GM19455 (cell line): ENCODE measurements around the gene ACTRT3.
A peak's percentile ranks its signal among the peaks of the same experiment; 100 is the strongest.

Experiments
- ATAC-seq: cut with Tn5 transposase; IDR thresholded peaks from one replicate; pipeline ENCODE4 v1.9.1; 2021; ENCODE audit not compliant: unreplicated experiment

The ACTRT3 gene

DNA sequence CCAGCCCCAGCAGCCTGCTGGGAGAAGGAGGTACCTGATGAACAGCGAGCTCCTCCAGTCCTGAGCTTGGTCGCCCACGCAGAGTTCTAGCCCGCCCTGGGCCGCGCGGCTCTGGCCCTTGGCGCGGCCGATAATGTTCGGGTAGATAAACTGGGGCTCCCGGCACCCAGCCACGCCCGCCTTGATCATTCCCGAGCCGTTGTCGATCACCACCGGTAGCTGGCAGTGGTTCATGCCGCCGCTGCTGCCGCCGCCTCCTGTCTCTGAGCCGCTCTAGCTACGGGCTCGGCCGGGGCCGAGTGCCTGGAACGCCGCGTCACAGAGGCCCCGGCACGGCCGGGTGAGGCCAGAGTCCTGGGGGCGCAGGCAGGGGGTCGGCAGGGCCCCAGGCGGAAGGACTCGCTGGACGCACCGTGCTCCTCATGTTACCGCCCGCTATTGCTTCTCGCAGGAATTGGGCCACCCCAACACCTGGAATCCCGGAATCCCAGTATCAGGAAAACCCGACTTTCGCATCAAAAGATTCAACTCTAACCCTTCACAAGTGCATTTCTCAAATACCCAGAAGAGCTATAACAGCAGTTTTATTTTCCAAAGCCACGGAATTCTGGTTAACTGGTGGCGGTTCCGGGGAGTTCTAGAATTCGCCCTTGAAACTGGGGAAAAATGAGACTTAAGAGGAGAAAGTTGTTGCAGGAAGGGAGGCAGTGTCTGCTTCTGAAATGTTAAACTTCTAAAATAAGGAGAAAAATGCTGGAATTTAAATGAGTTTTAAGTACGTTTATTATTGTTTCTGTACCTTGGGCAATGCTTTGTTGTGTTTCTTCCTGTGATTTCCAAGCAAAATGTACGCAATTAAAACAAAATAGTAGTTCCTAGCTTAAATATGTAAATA lies at the start of gene ACTRT3:
TSS of gene ACTRT3 (minus strand) at position 275 of the 895 bp plus-strand sequence. CDS start at position 234, 41 bp downstream.
- peak; percentile 21 for ATAC-seq

DNA sequence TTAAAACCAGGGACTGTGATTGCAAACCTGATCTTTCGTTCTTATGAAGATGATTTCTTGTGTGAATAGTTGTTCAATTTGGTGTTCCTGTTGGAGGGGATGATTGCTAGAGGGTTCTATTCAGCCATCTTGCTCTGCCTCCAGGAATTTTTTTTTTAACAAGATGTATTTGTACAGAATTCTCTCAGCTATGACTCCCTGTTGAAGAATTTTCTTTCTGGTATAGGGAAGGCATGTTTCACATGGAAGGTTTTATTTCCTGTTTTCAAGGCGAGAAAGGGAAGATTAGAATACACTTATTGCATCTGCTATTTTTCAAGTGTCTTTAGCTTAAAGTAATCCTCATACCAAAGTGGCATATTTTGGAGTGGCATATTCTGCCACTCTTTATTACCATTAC lies 49.0 kb upstream of the ACTRT3 start:
- ATAC-seq: no peak

DNA sequence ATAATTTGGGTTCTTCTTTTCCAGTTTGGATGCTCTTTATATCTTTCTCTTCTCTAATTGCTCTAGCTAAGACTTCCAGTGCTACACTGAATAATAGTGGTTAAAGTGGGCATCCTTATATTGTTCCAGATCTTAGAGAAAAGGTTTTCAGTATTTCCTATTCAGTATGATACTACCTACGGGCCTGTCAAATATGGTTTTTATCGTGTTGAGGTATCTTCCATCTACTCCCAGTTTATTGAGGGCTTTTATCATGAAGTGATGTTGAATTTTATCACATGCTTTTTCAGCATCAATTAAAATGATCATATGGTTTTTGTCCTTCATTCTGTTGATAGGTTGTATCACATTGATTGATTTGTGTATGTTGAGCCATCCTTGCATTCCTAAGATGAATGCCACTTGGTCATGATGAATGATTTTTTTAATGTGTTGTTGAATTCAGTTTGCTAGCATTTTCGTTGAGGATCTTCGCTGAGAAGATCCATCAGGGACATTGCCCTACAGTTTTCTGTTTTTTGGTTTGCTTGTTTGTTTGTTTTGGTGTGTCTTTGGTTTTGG lies 46.3 kb upstream of the ACTRT3 start:
- ATAC-seq: no peak

DNA sequence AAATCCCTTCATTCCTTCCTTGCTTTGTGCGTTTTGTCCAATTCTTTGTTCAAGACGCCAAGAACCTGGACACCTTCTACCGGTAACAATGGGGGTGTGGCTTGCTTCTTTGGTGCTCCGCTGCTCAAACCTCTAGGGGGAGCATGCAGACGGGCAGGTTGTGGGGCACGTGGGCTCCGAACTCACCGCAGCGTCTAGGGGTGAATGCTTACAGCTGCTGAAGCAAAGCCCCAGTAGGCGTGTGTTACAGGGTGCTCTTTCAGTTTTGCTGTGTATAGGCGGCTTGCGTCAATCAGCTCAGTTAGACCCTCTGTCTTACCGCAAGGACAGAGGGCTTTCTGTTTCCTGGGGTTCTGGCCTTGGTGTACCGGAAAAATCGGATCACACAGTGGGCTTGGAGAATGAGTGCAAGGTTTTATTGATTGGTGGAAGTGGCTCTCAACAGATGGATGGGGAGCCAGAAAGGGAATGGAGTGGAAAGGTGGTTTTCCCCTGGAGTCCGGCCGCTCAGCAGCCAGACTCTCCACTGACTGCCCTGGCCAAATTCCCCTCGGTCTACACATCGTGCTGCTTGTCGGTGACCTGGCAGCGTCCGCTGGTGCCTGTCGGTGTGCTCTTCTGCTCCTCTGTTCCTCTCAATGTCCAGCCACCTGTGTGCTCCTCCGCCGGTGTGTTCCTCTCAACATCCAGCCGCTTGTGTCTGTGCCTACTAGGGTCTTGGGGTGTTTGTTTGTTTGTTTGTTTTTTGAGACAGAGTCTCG lies 44.6 kb upstream of the ACTRT3 start:
- ATAC-seq: peak; percentile 87

DNA sequence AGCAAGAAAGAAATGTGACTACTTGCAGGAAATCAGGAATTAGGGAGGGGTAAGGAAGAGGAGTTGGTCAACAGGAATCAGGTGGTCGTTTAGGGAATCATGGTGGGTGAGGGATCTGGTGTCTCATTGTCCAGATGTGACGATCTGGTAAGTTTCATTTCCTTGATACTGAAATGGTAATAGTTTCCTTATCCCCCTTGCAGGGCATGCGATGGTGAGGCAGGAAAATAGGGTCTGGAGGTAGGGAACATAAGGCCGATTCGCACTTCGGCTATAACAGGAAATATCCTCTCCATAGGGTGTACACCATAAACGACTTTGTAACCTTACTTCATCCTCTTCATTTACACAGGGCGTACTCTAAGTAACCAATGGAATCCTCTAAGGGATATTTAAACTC lies 43.9 kb upstream of the ACTRT3 start:
- ATAC-seq: no peak

DNA sequence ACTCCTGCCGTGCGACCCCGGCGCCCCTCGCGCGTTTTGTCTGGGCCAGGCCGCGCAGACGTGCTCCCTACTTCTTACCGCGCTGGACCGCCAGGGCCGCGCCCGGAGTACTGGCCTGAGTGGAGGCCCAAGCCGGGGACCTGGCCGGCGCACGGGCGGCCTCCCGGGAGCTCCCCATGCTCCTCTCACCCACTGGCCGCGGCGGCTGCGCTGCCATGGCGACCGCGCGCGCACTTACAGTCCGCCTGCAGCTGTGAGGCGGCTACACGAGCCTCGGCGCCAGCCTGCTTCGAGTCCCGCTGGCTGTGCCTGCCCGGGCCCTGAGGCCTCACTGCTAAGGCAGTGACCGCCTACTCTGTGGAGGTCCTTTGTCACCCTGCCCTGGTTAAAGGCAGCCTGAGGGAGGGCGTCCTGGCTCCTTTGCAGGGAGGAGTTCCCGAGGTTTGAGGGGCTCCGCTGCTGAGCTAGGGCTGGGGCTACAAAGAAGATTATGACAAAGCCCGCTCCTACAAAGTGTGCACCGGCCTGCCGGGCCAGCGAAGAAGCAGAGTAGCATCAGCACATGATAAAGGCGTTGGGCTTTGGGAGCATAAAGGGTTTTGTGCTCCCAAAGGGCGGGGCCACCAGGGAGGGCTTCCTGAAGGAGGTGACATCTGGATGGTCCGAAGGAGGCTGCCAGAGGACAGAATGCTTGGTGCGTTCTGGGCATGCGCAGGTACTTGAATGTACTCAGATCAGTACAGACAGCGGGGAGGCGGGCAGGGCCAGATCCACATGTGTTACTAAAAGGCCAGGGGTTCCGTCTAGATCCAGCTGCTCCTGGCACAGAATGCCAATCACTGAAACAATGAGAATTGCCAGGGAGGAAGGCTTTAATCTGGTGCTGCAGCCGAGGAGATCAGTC lies 43.2 kb upstream of the ACTRT3 start, which contains the start of the genes LRRC34 and LRRIQ4:
TSS of gene LRRC34 (minus strand) at position 573 of the 904 bp plus-strand sequence. CDS start at position 217, 356 bp downstream.
TSS of gene LRRIQ4 (plus strand) at position 539 of the 904 bp plus-strand sequence. CDS start 9,052 bp downstream, outside the sequence.
- peak; percentile 71 for ATAC-seq

DNA sequence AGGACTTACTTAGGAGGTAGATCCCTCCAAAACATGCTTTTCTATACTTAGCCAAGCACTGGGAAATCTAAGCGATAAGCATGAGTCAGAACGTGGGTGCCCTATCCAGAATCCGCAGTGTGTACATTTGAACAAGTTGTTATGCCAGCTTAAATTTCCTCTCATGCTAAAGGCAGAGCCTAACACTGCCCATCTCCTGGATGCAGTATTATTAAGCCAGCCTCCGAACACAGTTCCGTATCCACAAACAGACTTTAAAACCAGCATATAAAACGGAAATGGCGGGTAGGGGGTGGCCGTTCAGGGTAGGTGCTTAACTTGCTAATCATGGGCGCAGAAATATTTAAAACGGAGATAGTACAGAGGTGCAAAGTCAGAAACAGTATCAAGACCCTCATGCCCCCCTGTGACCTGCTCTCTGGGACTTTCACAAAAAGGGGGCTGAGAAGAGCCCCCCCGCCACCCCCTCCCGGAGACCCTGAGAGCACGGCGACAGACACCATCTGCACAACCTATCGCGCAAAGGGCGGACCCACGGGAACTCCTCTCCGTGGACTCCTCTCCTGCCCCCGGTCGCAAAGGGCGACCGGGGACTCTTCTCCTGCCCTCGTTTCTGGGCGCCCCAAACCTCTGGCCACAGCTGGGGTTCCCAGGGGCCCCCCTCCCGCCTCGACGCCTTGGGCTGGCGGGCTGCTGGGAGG lies 42.4 kb upstream of the ACTRT3 start:
- peak; percentile 13 for ATAC-seq

DNA sequence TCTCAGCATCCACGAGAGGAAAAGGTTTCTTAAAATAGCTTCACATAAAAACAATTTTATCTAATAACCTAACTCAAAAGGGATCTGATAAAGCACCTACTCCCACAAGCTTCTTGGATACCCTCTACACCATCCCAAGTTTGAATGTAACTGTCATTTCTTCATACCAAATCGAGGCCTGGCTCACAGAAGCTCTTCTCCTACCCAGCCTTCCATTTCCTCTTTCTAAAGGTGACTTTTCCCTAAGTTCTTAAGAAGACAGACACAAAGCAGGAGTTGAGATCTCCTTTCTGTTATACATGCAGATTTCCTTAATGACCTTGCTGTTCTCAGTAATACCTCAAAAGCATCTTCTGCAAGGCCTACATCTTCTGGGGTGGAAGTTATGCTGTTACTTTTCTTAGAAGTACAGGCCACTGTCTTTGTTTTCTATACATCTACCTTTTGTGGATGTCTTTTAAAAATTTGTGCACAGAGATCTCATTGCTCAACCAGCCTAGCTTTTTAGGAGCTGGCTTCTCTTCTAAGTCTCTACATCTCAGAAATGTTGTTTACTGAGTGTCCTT lies 40.0 kb upstream of the ACTRT3 start:
- ATAC-seq: no peak

DNA sequence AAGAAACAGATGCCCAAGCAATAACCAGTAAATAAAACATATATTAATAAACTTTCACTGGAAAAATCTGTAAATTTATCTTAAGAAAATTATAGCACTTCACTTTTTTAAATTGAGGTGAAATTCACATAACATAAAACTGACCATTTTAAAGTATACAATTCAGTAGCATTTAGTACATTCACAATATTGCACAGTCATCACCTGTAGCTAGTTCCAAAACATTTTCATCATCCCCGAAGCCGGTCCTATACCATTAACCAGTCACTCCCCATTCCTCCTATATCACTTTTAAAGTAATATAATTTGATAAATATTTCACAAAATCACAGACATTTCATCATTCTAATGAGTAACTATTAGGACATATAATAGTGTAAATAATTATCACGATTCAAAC lies 35.3 kb upstream of the ACTRT3 start:
- no peak for ATAC-seq

DNA sequence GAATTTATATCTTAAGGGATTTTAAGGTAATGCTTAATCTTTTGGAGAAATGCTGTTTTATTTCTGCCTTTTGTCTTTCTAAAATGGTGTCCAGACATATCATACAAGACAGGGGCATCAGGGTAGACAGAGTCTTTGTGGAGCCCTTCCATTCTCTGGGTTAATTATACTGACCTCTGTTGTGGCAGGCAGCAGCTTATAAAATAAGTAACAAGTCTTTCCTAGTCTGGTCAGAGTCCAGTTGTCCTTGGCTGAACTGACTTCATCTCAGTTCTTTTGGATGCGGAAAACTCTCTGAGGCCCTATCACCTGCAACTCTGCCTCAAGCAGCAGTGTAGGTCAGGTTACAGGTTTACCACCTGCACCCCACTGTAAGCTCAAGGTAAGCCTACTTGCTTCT lies 23.0 kb upstream of the ACTRT3 start:
- no peak for ATAC-seq

DNA sequence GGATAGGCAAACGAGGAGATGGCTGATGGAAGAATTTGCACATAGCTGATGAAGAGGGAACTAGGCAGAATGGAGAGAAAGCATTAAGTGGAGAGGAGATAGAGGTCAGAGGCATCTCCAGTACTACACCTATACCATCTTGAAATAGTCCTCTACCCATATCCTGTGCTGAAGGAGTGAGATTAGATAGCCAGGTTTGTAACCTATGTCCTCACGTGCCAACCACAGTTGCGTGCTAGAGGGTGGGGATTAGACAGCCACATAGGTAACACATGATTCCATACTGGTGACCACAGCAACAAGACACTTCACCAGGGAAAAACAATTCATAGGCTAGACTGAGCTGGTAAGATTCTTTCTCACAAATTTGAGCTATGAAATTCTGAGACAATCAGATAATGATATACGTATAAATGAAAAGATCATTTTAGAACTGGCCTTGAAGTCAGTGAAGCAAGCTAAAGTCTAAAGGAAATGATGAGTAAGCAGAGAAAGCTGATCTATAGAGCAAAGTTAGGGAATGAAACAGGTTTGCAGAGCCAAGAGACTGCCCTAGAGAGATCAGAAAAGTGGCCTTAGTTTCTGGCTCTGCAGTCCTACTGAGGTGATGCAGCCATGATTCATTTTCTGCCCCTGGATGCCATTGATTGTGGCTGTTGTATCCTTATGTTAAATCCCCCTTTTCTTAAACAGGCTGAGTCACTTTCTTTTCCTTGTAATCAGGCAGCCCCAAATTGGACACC lies 21.5 kb upstream of the ACTRT3 start:
- no peak for ATAC-seq

DNA sequence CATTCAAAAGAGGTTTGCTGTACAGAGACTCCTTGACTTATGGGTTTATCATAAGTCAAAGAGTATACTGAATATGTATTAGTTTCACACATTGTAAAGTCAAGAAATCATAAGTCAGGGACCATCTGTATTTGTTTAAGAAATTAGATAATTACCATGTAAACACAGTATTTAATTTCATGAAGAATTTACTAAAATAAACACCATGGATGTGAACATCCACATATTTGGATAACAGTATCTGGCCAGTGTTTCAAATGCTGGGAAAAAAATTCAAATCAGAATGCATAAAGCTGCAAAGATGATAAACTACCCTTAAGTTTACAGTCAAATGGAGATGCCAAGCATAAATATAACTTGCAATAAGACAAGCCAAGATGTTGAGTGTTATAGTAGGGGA lies 20.9 kb upstream of the ACTRT3 start:
- ATAC-seq: no peak

DNA sequence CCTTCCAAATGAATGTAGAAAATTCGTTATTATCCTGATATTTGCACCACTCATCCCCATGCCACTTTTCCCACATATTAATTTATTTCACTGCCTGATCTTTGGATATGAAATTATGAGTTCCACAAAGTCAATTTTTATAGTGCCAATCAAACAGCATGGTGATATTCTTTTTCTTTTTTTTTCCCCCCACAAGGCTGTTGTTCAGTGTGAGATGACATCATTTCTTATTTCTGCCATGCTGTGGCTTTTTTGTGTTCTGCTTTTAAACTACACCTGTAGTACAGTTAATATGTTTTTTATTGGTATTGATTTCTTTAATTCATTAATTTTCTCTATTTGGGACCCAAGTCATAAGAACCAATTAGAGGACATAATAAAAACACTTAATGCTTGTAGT lies 18.4 kb upstream of the ACTRT3 start:
- no peak for ATAC-seq

DNA sequence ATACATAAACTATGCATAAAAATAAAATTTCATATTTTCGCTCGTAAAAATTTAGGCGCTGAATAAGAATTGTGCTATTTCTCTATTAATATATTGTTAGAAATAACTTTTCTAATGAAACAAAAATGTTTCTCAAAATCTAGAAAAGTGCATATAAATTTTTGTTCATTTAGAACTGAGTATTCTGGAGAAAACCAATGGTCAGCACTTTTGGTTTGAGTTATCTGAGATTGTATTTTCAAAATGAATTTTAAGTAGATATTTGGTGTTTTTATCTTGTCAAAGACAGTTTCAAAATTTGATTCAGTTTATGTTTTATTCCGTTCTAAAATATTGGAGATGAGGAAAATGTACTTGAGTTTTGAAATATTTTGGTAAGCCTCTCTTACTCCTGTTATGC lies 17.8 kb upstream of the ACTRT3 start:
- ATAC-seq: no peak

DNA sequence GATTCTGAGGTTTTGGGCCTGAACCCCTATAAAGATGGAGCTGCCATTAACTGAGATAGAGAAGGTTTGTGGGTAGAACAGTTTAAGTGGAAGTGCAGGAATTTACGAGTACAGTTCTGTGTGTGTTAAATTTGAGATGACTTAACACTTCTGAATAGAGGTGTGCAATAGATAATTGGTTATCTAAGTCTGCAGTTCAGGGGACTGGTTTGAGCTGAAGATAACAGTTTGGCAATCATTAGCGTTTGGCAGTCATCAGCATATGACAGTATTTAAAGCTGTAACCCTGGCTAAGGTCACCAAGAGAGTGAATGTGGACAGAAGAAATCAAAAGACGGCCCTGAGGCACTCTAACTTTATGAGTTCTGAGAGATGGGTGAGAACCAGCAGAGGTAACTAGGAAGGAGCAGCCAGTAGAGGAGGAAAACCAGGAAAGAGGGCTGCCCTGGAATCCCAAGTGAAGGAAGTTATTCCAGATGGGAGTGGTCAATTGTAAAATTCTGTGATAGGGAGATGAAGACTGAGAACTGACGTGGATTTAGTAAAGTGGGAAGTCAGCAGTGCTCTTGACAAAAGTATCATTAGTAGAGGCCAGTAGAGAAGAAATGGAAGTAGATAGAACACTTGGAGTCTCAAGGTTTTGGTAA lies 12.0 kb upstream of the ACTRT3 start:
- ATAC-seq: no peak

DNA sequence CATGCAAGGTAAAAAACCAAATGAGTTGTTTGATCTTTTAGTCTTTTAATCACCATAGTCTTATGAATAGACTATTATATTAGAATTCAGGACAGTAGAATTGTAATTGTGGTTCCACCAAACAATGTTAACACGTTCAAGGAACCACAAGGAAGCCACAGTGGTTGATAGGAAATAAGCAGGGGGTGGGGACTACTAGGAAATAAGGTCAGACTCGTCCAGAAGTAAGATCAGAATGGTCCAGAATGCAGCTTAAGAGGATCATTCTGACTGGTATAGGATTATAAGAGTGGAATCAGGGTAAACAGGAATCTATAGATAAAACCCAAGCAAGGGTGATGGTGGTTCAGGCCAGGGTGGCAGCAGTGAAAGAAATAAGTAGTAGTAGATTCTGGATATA lies 11.4 kb upstream of the ACTRT3 start:
- no peak for ATAC-seq

DNA sequence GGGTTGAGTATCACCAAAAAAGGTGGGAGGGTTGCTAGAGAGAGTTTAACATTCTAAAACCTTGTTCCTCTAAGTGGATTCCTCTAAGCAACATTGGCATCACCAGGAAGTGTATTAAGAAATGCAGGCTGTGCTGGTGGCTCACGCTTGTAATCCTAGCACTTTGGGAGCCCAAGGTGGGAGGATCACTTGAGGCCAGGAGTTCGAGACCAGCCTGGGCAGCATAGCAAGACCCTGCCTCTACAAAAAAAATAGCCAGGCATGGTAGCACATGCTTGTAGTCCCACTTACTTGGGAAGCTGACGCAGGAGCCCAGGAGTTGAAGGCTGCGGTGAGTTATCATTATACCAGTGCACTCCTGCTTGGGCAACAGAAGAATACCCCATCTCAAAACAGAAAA lies 8.5 kb upstream of the ACTRT3 start:
- no peak for ATAC-seq

DNA sequence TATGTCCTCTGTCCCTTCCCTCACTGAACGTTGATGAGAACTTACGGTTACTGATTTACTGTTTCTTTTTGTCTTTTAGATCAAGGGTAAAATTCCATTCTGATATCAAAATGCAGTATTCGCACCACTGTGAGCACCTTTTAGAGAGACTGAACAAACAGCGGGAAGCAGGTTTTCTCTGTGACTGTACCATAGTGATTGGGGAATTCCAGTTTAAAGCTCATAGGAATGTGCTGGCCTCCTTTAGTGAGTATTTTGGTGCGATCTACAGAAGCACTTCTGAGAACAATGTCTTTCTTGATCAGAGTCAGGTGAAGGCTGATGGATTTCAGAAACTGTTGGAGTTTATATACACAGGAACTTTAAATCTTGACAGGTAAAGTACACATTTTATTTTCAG lies 4.8 kb upstream of the ACTRT3 start:
- no peak for ATAC-seq
